Vagina (tissue), 2 donors: ENCODE results near the gene IL16.

ENCODE experiments used
- CTCF ChIP-seq, 3 experiments: fragments of 450-650 bp in 2 of 3; fragments of 200-600 bp in 1 of 3; sonication (generic) in 1 of 3; IDR thresholded peaks; one replicate each; pipeline ENCODE4 v1.5.1; 2017 to 2019; ENCODE audit warnings: antibody characterized with exemption in 3 of 3, mild to moderate bottlenecking in 2 of 3, moderate library complexity in 2 of 3
- POLR2A ChIP-seq, 2 donors: fragments of 450-650 bp; IDR thresholded peaks; one replicate each; pipeline ENCODE4 v1.6.1; 2017; ENCODE audit warnings: antibody characterized with exemption in 2 of 2, mild to moderate bottlenecking in 2 of 2, moderate library complexity in 2 of 2
- POLR2AphosphoS5 ChIP-seq, 2 donors: sonication (generic); formaldehyde crosslinking; IDR thresholded peaks; one replicate each; pipeline ENCODE4 v1.9.0; 2017; ENCODE audit warnings: antibody characterized with exemption in 2 of 2, mild to moderate bottlenecking in 2 of 2, low read depth in 1 of 2; ENCODE audit not compliant: insufficient read depth in 1 of 2

- no peak for TF ChIP-seq CTCF (IDR thresholded peaks at IDR 0.05)
- TF ChIP-seq POLR2A (IDR thresholded peaks at IDR 0.05) = no peak
- TF ChIP-seq POLR2AphosphoS5 (IDR thresholded peaks at IDR 0.05; ENCODE audit: insufficient read depth in 1 of 2, low read depth in 1 of 2) = no peak
Observed at GRCh38 chr15:81255958-81256320, 59.3 kb downstream of the IL16 start.
